H9 (cell line): ENCODE results near the gene CES2. TPM values are rescaled to one million over a fixed set of nuclear protein-coding genes. Genes with fewer than 3 reads are reported as not detected.

ENCODE experiments used
- DNase-seq: peaks from one replicate; pipeline ENCODE4 v3.0.0-alpha.2; 2017
- H2AFZ ChIP-seq: one replicate; pipeline ENCODE4 v1.6.1; 2013; ENCODE audit warnings: mild to moderate bottlenecking, low read length, control low read depth, moderate library complexity
- H2AK5ac ChIP-seq: 2 replicates; pipeline ENCODE4 v1.6.1; 2013; ENCODE audit warnings: low read length, control low read depth, mixed read lengths; ENCODE audit not compliant: insufficient read length
- H2BK120ac ChIP-seq: one replicate; pipeline ENCODE4 v1.6.1; 2013; ENCODE audit warnings: low read depth, mild to moderate bottlenecking, low read length, control low read depth, inconsistent platforms; ENCODE audit not compliant: poor library complexity, severe bottlenecking
- H2BK12ac ChIP-seq: 2 replicates; pipeline ENCODE4 v1.6.1; 2013; ENCODE audit warnings: low read length, control low read depth, mixed read lengths, low read depth; ENCODE audit not compliant: insufficient read length
- H2BK15ac ChIP-seq: 2 replicates; pipeline ENCODE4 v1.6.1; 2013; ENCODE audit warnings: low read depth, low read length, control low read depth
- H2BK20ac ChIP-seq: one replicate; pipeline ENCODE4 v1.6.1; 2013; ENCODE audit warnings: low read depth, mild to moderate bottlenecking, low read length, control low read depth, inconsistent platforms; ENCODE audit not compliant: poor library complexity, severe bottlenecking
- H2BK5ac ChIP-seq: 2 replicates; pipeline ENCODE4 v1.6.1; 2013; ENCODE audit warnings: low read length, control low read depth, mixed read lengths; ENCODE audit not compliant: insufficient read length
- H3K14ac ChIP-seq: 2 replicates; pipeline ENCODE4 v1.6.1; 2013; ENCODE audit warnings: low read length, control low read depth; ENCODE audit not compliant: insufficient read depth
- H3K18ac ChIP-seq: 2 replicates; pipeline ENCODE4 v1.6.1; 2013; ENCODE audit warnings: low read depth, mild to moderate bottlenecking, mixed read lengths, low read length, control low read depth; ENCODE audit not compliant: insufficient read length
- H3K23ac ChIP-seq: 2 replicates; pipeline ENCODE4 v1.6.1; 2013; ENCODE audit warnings: low read length, control low read depth, mixed read lengths, low read depth; ENCODE audit not compliant: insufficient read length
- H3K23me2 ChIP-seq: 2 replicates; pipeline ENCODE4 v1.6.1; 2013; ENCODE audit warnings: low read depth, mild to moderate bottlenecking, mixed read lengths, low read length, control low read depth; ENCODE audit not compliant: insufficient read length, poor library complexity, severe bottlenecking
- H3K27ac ChIP-seq: 2 replicates; pipeline ENCODE4 v1.5.1; 2013; ENCODE audit warnings: low read length, control low read depth, mixed read lengths, low read depth; ENCODE audit not compliant: insufficient read length
- H3K27me3 ChIP-seq: 2 replicates; pipeline ENCODE4 v1.6.1; 2013; ENCODE audit warnings: low read length, control low read depth, inconsistent platforms; ENCODE audit not compliant: insufficient read depth
- H3K4ac ChIP-seq: 2 replicates; pipeline ENCODE4 v1.6.1; 2013; ENCODE audit warnings: low read depth, mild to moderate bottlenecking, control low read depth, inconsistent platforms, low read length, moderate library complexity
- H3K4me1 ChIP-seq: 2 replicates; pipeline ENCODE4 v1.6.1; 2013; ENCODE audit warnings: low read length, control low read depth, inconsistent platforms; ENCODE audit not compliant: insufficient read depth
- H3K4me2 ChIP-seq: 2 replicates; pipeline ENCODE4 v1.6.1; 2013; ENCODE audit warnings: low read length, control low read depth, mixed read lengths; ENCODE audit not compliant: insufficient read length, insufficient read depth
- H3K56ac ChIP-seq: 2 replicates; pipeline ENCODE4 v1.6.1; 2013; ENCODE audit warnings: low read depth, mild to moderate bottlenecking, mixed read lengths, low read length, control low read depth; ENCODE audit not compliant: insufficient read length
- H3K79me1 ChIP-seq: 2 replicates; pipeline ENCODE4 v1.6.1; 2013; ENCODE audit warnings: low read depth, mild to moderate bottlenecking, moderate library complexity, low read length, control low read depth, inconsistent platforms; ENCODE audit not compliant: insufficient read depth, poor library complexity, severe bottlenecking
- H3K79me2 ChIP-seq: 2 replicates; pipeline ENCODE4 v1.6.1; 2013; ENCODE audit warnings: low read length, control low read depth, inconsistent platforms; ENCODE audit not compliant: insufficient read depth
- H3K9ac ChIP-seq: 2 replicates; pipeline ENCODE4 v1.6.1; 2013; ENCODE audit warnings: low read length, control low read depth, mixed read lengths; ENCODE audit not compliant: insufficient read length; ENCODE audit errors: extremely low read depth
- H3K9me3 ChIP-seq: one replicate; pipeline ENCODE4 v1.6.1; 2013; ENCODE audit warnings: low read depth, low read length, inconsistent platforms; ENCODE audit not compliant: control insufficient read depth
- H3T11ph ChIP-seq: one replicate; pipeline ENCODE4 v1.6.1; 2013; ENCODE audit warnings: mild to moderate bottlenecking, low read length, control low read depth, inconsistent platforms
- H4K20me1 ChIP-seq: one replicate; pipeline ENCODE4 v1.6.1; 2013; ENCODE audit not compliant: control insufficient read depth, insufficient read length, insufficient read depth
- H4K5ac ChIP-seq: 2 replicates; pipeline ENCODE4 v1.6.1; 2013; ENCODE audit warnings: low read depth, mild to moderate bottlenecking, mixed read lengths, low read length, control low read depth; ENCODE audit not compliant: insufficient read length
- H4K8ac ChIP-seq: replicated peaks from 2 replicates; pipeline ENCODE4 v1.6.1; 2013; ENCODE audit warnings: low read length, control low read depth, mixed read lengths, low read depth; ENCODE audit not compliant: insufficient read length
- H4K91ac ChIP-seq: 2 replicates; pipeline ENCODE4 v1.6.1; 2013; ENCODE audit warnings: low read depth, mild to moderate bottlenecking, moderate library complexity, mixed read lengths, low read length, control low read depth; ENCODE audit not compliant: insufficient read length
- H3K27ac Mint-ChIP-seq, 3 experiments: 2 replicates in 2 of 3; 3 replicates in 1 of 3; pipeline ENCODE4 v1.8.0; 2020 to 2021; ENCODE audit warnings: mixed read lengths in 3 of 3, mild to moderate bottlenecking in 1 of 3, moderate library complexity in 1 of 3
- H3K27me3 Mint-ChIP-seq: 2 replicates; pipeline ENCODE4 v1.8.0; 2021; ENCODE audit warnings: low read depth, mild to moderate bottlenecking, moderate library complexity, mixed read lengths
- H3K36me3 Mint-ChIP-seq, 3 experiments: 2 replicates in 2 of 3; 3 replicates in 1 of 3; pipeline ENCODE4 v1.8.0; 2020 to 2021; ENCODE audit warnings: low read depth in 3 of 3, mixed read lengths in 3 of 3; ENCODE audit not compliant: insufficient read depth in 1 of 3
- H3K4me1 Mint-ChIP-seq, 2 experiments: 2 replicates each; pipeline ENCODE4 v1.8.0; 2020; ENCODE audit warnings: mixed read lengths in 2 of 2
- H3K4me3 Mint-ChIP-seq, 2 experiments: 2 replicates in 1 of 2; 3 replicates in 1 of 2; pipeline ENCODE4 v1.8.0; 2020 to 2021; ENCODE audit warnings: mild to moderate bottlenecking in 2 of 2, mixed read lengths in 2 of 2, moderate library complexity in 1 of 2
- H3K9me3 Mint-ChIP-seq, 2 experiments: 2 replicates in 1 of 2; 3 replicates in 1 of 2; pipeline ENCODE4 v1.8.0; 2020; ENCODE audit warnings: mild to moderate bottlenecking in 2 of 2, mixed read lengths in 2 of 2, moderate library complexity in 1 of 2
- CTCF ChIP-seq: fragments of 200-600 bp; sonication (generic); conservative IDR thresholded peaks from 3 replicates; pipeline ENCODE4 v1.8.0; 2021; ENCODE audit warnings: antibody characterized with exemption, mild to moderate bottlenecking
- WGBS: extraction: QIAGEN DNeasy Blood & Tissue Kit; methylation state at CpG from one replicate; pipeline ENCODE4 v1.1.7; 2013; ENCODE audit warnings: missing lambda C conversion rate, low lambda C conversion rate, mixed read lengths; ENCODE audit not compliant: insufficient read length; ENCODE audit errors: extremely low coverage; 5-methylcytosine and 5-hydroxymethylcytosine counted together
- total RNA-seq: library from RNA; stranded (reverse); gene quantifications from 2 replicates; pipeline ENCODE4 v1.2.1, GENCODE V29; 2021

The CES2 gene
- total RNA-seq, 1 experiment from 2014 or later: 28.2 TPM

- no peaks in the 10 kb centered on the region for H3K27me3 ChIP-seq
- H3K56ac ChIP-seq: no peak overlapping the region
- H3K18ac ChIP-seq: no peak overlapping the region
- no peak overlapping the region for H2AFZ ChIP-seq
- DNase-seq: no peak
- no peak overlapping the region for H3K4ac ChIP-seq
- Mint-ChIP-seq H3K4me3 (no peak overlapping the region), H3K27ac (no peak overlapping the region), H3K9me3 (no peaks in the 10 kb centered on the region), H3K4me1 (no peaks in the 10 kb centered on the region), H3K36me3 (no peaks in the 10 kb centered on the region), H3K27me3 (peaks cover 15% of the 10 kb centered on the region)
- no peaks in the 10 kb centered on the region for H3K4me1 ChIP-seq
- no peak overlapping the region for H3T11ph ChIP-seq
- no peak overlapping the region for H3K14ac ChIP-seq
- H3K79me2 ChIP-seq: no peaks in the 10 kb centered on the region
- no peak overlapping the region for H4K91ac ChIP-seq
- H2BK20ac ChIP-seq: no peak overlapping the region
- no peak overlapping the region for H4K8ac ChIP-seq
- H2BK5ac ChIP-seq: no peak overlapping the region
- TF ChIP-seq CTCF: no peak
- no peak overlapping the region for H2BK15ac ChIP-seq
- H3K79me1 ChIP-seq: no peaks in the 10 kb centered on the region
- no peak overlapping the region for H2BK120ac ChIP-seq
- H3K23ac ChIP-seq: no peak overlapping the region
- H3K23me2 ChIP-seq: no peaks in the 10 kb centered on the region
- no peak overlapping the region for H3K9ac ChIP-seq
- no peak overlapping the region for H2AK5ac ChIP-seq
- H3K4me2 ChIP-seq: no peak overlapping the region
- no peaks in the 10 kb centered on the region for H3K9me3 ChIP-seq
- WGBS: no CpG with 5 or more reads among the region's 6 CpGs
- H3K27ac ChIP-seq: no peak overlapping the region
- H2BK12ac ChIP-seq: no peak overlapping the region
- no peaks in the 10 kb centered on the region for H4K20me1 ChIP-seq
- no peak overlapping the region for H4K5ac ChIP-seq
Measured at GRCh38 chr16:66986559-66986958, 51.2 kb downstream of the CES2 start.
